Prostate gland (tissue), 2 donors: ENCODE data around the gene MDFIC2.

Experiments used
- CTCF ChIP-seq, 4 experiments: fragments of 200-600 bp in 2 of 4; fragments of 450-650 bp in 2 of 4; sonication (generic) in 2 of 4; IDR thresholded peaks; 1 replicate in 3 of 4; 2 replicates in 1 of 4; pipeline ENCODE4 v1.5.1; 2016 to 2019; ENCODE audit warnings: antibody characterized with exemption in 4 of 4, mild to moderate bottlenecking in 2 of 4, moderate library complexity in 2 of 4
- POLR2AphosphoS5 ChIP-seq: sonication (generic); formaldehyde crosslinking; IDR thresholded peaks from one replicate; pipeline ENCODE4 v1.6.1; 2017; ENCODE audit warnings: antibody characterized with exemption

GRCh38 chr3:70312336-70312735 is at the start of gene MDFIC2:
- TF ChIP-seq CTCF (IDR thresholded peaks at IDR 0.05) (no peak), POLR2AphosphoS5 (no peak)
